ENCODE measurements around the gene SRCAP.

DNA sequence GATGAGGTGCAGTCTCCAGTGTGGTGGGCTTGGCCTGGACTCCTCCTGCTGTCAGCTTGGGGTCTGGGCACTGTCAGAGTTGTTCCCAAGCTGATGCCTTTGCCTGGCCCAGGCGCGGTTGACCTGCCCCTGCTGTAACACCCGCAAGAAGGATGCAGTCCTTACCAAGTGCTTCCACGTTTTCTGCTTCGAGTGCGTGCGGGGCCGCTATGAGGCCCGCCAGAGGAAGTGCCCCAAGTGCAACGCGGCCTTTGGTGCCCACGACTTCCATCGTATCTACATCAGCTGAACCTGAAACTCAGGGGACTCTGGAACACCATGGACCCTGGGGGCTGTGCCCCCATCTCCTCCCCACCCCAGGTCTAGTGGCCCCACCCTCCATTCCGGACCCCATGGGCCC, 74.9 kb downstream of the SRCAP start:
- no peak for TF ChIP-seq POLR2AphosphoS5 (IDR thresholded peaks at IDR 0.05)
- no peak for TF ChIP-seq POLR2A (IDR thresholded peaks at IDR 0.05)
